Limb (tissue), 2 donors: ENCODE data around the gene RHBDF2.
A peak's percentile ranks its signal among the peaks of the same experiment; 100 is the strongest.

Experiments
- DNase-seq, 2 donors: peaks; one replicate each; pipeline ENCODE4 v3.0.0-alpha.2; 2016; ENCODE audit errors: extremely low spot score in 2 of 2

RHBDF2 gene

GRCh38 chr17:76481071-76481655, 20.1 kb downstream of the RHBDF2 start:
- no peak for DNase-seq

- DNase-seq = peak; percentile 21 to 70
Observed at GRCh38 chr17:76480632-76481031, 20.6 kb downstream of the RHBDF2 start.

DNA sequence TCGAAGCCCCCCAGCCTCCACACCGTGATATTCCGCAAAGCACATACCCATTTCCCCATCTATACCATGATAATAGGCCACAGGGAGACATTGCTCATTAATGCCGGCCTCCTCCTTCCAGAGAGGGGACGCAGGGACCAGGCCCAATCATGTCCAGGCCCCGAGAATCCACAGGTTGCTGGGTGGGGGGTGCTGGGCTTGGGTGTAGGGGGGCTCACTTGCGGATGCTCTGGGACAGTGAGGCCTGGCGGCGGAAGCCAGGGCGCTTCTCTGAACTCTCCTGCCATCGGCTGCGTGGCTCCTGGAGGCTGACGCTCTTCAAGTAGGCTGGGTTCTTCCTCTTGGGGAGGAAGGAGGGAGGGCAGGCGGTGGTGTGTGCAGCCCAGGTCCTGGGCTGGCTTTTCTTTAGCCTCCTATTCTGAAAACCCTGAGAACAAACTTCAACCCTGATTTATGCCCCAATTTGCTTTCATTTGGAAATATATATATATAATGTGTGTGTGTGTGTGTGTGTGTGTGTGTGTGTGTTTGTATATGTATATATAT, 21.6 kb downstream of the RHBDF2 start:
- DNase-seq = no peak

- no peak for DNase-seq
Observed at GRCh38 chr17:76478730-76479514, 22.3 kb downstream of the RHBDF2 start.

DNA sequence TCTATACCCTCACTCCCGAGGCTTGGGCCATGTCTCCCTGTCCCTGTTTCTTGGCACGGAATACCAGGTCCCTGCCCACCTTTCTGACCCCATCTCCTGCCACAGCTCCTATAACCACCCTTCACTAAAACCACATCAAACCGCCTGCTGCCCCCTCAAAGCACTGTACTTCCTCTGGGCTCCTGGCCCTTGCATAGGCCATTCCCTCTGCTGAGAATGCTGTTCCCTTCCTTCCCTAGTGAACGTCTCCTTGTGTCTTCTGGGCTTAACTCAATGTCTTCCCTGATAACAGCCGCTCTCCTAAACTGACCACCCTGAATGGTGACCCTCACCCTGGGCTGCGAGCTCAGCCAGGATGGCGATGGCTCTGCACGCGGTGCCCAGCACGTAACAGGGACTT, 23.1 kb downstream of the RHBDF2 start:
- DNase-seq = no peak

- DNase-seq = no peak
Observed at GRCh38 chr17:76477576-76477975, 23.6 kb downstream of the RHBDF2 start.

DNA sequence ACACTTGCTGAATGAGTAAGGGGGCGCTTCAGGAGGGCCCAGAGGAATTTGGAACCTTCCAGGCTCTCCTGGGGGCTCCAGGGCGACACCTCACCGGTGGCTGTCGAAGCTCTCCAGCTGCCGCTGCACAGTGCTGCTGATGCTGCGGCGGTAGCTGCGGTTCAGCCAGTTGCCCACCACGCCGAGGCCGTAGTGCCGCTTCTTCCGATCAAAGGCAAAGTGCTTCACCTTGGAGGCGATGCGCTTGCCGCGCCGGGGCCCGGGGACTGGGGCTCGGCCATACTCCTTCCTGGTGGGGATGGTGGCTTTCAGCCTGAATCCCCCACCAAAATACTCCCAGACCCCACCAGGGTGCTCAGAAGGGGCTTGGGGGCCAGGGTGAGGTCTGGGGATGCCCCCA, 24.5 kb downstream of the RHBDF2 start:
- no peak for DNase-seq

DNA sequence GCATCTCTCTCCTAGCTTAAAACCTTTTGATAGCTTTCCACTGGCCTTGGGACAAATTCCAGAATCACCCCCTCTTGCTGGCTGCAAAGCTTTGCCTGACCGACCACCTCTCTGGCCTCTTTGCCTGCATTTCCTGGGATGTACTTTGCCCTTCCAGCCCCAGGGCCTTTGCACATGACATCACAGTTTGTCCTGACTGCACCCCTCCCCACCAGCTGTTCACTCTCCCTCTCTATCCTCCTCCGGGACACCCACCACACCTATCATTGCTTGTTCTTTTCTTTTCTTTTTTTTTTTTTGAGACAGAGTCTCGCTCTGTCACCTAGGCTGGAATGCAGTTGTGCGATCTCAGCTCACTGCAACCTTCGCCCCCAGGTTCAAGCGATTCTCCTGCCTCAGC, 25.9 kb downstream of the RHBDF2 start:
- DNase-seq = no peak

GRCh38 chr17:76474894-76475293, 26.3 kb downstream of the RHBDF2 start:
- no peak for DNase-seq

DNA sequence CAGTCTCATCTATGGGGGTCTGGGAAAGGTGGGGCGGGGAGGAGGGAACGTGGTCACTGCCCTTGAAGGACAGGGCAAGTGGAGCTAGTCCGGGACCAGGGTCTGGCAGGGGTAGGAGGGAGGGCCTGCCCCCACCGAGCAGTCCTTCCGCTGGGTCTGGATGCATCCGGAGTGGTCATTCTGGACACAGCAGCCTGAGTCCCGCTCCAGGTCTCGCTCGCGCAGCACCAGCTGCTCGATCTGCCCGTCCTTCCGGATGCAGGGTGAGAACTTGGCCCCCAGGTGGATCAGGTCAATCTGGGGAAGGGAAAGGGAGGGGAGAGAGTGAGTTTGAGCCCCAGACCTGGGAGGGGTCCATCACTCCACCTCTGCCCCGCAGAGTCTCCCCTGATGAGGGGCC, 27.0 kb downstream of the RHBDF2 start:
- DNase-seq = no peak

DNA sequence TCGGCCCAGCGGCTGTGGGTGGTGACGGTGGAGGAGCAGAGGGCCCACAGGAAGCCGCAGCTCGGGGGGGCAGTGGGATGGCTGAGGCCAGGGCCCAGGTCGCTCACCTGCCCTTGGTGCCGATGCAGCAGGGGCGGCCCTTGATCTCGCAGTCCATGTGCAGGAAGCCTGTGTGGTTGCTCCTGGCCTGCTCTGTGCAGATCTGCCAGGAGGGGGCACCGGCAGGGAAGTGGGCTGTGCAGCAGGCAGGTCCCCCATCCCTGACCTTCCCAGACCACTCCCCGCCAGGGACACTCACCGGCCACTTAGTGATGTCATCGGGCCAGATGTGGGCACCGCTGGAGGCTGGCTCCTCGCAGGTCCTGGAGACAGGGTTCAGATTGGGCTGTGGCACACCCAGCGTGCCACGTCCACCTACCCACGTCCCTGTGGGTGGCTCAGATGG, 27.7 kb downstream of the RHBDF2 start:
- no peak for DNase-seq

GRCh38 chr17:76472726-76473125, 28.5 kb downstream of the RHBDF2 start:
- no peak for DNase-seq

DNA sequence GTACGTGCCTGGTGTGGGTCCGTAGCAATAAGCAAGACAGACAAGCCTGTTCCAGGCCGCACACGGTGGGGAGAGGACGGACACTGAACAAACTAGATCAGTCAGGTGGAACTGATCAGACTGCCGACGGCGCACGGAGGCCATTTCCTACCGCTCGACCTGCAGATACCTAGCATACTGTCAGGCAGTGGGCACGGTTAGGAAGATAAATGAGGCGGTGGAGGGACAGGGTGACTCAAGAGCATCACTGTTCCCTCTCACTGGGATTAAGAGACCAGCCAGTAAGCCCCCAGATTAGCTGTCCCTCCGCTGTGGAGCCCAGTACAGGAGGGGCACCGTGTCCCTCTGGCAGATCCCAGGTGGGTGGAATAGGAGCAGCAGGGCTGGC, 29.0 kb downstream of the RHBDF2 start:
- DNase-seq = no peak

DNA sequence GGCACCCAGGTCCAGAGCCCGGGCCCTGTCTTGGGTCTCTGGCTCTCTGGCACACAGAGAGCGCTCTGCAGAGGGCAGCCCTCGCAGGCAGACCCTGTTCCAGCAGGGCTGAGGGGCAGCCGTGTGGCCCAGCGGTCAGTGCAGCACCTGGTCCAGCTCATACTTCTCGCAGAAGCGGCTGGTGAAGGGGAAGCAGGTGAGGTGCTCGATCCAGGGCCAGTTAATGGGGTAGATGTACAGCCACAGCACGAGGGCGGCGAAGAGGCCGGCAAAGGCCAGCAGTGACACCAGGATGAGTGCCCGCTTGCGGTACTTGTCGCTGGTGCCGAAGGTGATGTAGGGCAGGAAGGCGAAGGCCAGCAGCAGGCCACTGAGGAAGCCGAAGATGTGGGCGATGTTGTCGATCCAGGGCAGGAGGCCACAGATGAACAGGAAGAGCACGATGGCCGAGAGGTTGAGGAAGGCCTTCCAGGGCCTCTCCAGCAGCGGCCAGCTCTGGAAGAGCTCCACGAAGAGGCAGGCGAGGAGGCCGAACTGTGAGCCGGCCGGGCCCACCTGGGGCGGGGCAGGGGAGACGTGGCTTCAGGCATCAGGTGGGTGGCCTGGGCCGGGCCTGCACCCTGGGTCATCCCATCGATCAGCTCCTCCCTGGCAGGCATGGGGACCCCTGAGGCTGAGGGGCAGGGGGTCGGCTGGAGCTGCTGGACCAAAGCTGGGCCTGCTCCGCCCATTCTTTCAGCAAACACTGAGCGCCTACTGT, 29.5 kb downstream of the RHBDF2 start:
- DNase-seq = no peak

GRCh38 chr17:76469991-76470739, 31.1 kb downstream of the RHBDF2 start:
- DNase-seq = no peak

DNA sequence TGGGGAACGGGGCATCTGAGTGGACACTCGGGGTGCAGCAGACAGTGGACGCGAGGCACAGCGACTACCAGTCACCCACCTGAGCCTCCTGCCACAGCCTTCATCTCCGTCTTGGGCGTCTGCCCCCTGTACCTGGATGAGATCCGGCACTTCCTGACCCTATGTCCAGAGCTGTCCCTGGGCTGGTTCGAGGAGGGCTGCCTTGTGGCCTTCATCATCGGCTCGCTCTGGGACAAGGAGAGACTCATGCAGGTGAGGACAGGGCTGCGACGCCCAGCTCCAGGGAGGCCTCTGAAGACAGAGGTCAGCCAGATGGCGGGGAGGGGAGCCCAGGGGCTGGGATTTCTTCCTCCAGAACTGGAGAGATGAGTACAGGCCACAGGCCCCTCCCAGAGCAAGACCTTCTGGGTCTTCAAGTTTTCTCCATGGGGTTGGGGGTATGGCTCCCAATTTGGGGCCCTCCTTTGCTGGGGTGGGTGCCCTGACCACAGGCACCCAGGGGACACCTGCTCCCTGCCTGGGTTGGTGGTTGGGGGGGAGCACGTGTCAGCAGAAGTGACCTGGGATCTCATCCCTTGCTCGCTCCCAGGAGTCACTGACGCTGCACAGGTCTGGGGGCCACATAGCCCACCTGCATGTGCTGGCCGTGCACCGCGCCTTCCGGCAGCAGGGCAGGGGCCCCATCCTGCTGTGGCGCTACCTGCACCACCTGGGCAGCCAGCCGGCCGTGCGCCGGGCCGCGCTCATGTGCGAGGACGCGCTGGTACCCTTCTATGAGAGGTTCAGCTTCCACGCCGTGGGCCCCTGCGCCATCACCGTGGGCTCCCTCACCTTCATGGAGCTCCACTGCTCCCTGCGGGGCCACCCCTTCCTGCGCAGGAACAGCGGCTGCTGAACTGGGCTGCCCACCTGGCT, 31.9 kb downstream of the RHBDF2 start:
- no peak for DNase-seq

DNA sequence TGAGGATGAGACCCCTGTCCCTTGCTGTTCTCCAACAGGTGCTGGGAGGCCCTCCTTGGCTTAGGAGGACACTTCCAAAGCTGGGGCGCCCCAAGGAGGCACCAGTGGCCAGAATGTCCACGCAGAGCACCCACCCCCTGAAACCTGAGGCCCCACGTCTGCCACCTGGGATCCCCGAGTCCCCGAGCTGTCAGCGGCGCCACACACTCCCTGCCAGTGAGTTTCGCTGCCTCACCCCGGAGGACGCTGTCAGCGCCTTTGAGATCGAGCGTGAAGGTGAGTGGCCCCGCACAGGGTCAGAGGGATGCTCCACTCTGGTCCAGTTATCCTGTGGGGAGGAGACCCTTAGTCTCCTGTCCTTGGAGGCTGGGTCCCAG, 32.6 kb downstream of the RHBDF2 start:
- DNase-seq = no peak

DNA sequence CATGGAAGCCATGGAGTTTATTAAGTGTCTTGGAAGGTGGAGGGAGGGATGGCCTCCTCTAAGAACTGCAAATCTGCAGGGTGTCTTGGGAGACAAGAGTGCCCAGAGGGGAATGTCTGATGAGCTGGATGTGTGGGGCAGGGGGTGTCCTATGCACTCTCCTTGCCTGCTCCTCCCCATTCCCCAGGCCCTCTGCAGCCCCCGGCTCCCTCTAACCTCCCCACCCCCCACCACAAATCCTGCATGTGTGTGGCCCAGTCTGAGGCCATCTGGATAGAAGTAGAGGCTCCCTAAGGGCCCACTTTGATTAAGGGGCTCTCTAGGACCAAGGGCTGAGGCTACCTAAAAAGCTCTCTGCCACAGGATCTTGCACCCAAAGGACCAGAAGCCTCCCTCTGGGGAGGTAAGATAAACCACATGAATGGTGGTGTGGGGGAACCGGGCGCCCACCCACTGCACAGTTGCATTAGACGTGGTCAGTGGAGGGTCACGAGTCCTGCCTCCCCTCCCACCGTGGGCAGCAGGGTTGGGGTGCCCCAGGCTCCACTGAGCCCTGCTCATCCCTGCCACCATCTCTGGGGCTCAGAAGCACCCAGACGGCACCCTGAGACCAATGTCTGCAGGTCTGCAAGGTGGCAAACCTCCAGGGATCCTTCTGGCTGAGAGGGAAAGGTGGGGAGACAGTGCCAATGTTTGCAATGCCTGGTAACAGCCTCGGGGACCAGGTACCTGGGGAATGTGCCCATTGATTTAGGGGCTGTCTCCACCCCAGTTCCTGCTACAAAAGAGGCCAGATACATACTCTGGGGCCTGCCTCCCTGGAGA, 33.2 kb downstream of the RHBDF2 start:
- no peak for DNase-seq

DNA sequence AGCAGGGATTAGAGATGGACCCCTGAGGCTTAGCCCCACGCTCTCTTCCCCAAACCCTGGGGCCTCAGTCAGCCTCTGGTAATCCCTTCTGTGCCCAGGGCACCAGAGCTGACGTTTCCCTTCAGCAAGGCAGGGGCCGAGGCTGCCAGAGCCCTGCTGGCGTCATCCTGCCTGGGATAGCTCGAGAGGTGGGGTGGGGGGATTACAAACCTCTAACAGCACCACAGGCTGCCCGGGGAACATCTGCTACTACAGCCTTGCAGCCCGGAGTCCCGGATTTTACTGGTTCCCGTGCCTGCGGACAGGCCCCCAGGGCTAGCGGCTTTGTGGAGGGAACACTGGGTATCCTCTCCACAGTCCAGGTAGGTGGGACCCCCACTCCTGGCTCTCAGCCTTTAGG, 33.9 kb downstream of the RHBDF2 start, which contains the start of gene AANAT:
Gene AANAT (plus strand): TSS at position 238 of the 400 bp plus-strand sequence. CDS start 1,144 bp downstream, outside the sequence.
- peak in 1 of 2 donors; percentile 59 for DNase-seq

- no peak for DNase-seq
Observed at GRCh38 chr17:76466775-76467130, 34.5 kb downstream of the RHBDF2 start.
